RPMI7951 (cell line): ENCODE data around the gene PRUNE1. TPM values are rescaled to one million over a fixed set of nuclear protein-coding genes. Genes with fewer than 3 reads are reported as not detected.

ENCODE experiments used
- DNase-seq: peaks from one replicate; pipeline ENCODE4 v3.0.0-alpha.2; 2012; ENCODE audit warnings: low read depth
- total RNA-seq: library from RNA; depleted of rRNA; stranded (reverse); fragments of >200 nt; shearing (Covaris generic); gene quantifications from 2 replicates; pipeline ENCODE4 v1.2.3, GENCODE V29; 2014

The PRUNE1 gene
- total RNA-seq, 1 experiment from 2014 or later: 10.8 TPM

DNA sequence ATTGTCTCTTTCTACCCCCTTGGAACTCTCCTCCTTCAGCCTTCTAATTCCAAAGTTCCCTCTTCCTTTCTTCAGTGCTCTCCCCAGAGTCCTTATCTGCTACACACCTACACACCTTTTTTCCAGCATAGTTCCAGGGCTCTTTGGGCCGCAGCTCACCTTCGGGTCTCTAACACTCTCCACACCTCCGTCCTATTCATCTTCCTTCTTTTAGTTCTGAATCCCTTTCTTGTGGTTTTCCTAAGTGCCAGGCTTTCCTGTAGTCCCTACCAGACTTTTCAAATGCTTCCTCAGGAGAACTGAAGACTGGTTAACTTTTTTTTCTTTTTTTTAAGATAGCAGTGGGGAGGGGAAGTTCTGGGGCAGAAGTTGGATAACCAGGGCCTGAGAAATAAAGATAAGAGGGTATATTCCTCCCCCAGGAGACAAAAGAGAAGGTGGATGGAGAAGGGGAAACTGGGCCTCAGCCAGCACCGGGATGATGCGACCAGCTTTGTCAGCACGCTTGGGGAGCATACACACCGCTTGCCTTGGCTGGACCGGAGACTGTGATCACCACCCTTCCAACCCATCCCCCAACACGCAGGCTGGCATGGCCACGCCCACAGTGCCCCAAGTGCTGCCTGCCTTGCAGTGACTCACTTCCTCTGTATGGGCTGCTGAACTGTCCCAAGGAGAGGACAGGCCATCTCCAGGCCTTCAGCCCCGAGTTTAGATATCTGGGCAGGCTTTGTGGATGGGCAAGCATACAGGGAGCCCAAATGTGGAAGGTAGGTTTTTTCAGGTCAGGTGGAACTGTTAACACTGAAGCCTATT is 31.2 kb upstream of the PRUNE1 start:
- DNase-seq: peak; percentile 85

DNA sequence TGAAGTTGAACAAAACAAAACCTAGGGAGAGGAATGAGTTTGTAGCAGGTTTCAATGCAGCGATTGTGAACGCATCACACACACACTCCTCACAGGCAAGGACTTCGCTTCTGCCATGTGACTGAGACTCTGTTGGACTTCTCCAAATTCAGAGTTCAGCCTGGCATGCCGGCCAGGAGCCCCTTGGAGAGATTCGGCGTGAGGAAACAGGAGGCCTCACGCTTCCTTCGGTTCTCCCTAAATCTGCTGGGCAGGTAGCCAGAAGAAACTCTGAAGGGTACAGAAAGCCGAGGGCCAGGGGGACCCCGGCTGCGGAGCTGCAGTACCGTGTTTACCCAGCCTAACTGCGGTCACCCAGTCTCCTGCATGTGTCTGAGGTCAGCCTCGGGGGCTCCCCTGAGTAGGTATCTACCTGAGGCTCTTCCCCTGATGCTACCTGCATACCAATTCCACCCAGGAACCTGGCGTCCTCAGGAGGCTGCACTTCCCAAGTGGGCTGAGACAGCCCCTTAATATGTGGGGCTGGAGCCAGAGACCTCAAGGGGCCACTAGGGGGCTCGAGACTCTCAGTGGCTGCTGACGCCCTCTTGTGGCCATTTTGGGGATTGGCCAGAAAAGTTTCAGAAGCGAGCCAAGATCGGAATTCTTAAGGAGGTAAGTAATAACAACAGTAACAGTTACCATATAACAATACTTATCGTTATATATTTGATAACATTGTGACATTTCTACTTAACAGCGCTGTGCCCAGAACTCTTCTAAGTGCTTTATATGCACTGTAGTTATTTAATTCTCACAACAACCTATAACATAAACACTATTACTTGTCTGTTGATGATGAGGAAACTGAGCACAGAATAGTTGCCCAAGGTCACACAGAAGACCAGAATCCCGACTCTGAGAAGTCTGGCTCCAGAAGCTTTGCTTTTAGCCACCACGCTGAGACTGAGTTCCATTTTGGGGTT is 28.9 kb upstream of the PRUNE1 start:
- DNase-seq: peak; percentile 80

DNA sequence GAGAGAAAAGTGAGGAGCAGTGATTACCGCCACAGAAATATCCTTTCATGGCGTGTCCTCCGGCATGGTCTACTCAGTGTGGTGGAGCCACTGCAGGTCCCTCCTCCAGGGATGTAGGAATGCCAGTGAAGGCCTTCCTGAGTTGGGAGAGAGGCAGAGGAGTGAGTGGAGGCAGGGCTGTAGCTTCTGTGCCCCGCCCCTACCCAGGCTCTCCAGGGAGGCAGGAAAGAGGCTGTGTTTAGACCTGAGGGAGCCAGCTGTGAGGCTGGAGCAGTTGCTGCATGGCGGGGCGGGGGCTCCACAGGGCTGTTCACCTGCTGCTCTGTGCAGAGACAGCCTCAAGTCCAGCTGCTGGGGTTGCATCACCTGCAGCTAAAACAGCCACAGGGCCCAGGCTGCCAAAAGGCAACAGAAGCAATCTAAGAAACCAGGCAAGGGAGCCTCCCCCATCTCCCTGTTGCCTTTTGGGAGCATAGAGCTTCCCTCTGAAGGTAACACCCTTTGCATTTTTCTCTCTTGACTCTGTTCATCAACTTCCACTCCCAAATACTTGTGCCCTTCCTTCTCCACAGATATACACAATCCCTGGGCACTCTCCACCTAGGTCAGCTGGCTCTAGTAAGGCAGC is 27.0 kb upstream of the PRUNE1 start:
- DNase-seq: no peak

DNA sequence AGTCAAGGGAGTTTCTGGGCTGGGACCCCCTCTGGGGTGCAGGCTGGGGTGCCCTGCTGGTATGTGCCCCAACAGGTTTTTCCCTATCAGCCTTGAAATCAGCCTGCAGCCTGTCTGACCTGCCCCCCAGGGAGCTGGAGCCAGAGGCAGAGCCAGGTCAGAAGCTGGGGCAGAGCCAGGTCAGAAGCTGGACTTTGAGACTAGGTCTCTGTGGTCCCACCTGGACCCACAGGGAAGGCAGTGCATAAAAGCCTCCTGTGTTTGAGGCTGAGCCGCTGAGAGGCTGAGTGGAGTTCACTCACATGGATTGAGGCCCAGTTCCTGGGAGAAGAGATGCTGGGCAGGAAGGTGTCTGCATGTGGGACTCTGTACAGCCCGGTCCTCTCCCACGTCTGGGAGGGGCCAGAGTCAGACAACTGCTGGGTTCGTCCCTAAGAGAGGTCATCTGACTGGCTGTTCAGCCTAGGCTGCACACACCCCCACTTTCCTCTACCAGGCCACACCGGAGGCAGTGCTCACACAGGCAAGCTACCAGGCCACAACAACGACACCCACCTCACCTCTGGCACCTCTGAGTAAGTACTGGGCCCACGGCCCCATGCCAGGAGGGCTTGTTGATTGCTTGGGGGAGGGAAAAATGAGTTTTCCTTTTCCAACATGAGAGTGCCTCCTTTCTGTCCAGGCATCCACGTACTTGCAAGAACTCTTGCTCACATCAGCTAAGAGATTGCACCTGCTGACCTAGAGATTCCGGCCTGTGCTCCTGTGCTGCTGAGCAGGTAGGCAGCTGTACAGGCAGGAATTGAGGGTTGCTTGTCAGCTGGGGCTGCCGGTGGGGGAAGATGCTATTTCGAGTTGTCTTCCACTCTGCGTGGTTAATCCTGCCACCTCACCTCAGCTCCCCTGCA is 26.2 kb upstream of the PRUNE1 start, which contains the start of gene ANXA9:
TSS of gene ANXA9 (plus strand) at position 488 of the 908 bp plus-strand sequence. CDS start 814 bp downstream, outside the sequence.
- no peak for DNase-seq

DNA sequence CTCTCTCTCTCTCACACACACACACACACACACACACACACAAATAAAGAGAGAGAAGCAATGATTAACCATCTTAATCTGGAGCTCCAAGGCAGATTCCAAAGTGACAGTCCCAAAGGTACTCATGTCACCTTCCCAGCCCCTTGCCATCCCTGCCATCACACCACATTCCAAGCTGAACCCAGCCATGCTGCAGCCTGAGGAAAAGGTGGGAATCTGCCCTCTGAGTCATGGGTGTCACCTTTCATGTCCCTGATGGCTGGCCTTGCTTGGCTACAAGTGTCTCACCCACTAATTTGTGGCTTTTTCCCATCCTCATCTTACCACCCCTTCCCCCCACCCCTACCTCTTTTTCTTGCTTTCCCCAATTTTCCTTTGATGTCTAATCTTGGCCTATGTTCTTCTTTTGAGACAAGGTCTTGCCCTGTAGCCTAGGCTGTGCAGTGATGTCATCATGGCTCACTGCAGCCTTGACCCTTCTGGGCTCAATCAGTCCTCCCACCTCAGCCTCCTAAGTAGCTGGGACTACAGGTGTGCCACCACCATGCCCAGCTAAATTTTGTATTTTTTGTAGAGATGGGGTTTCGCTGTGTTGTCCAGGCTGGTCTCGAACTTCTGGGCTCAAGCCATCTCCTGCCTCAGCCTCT is 22.9 kb upstream of the PRUNE1 start:
- no peak for DNase-seq

DNA sequence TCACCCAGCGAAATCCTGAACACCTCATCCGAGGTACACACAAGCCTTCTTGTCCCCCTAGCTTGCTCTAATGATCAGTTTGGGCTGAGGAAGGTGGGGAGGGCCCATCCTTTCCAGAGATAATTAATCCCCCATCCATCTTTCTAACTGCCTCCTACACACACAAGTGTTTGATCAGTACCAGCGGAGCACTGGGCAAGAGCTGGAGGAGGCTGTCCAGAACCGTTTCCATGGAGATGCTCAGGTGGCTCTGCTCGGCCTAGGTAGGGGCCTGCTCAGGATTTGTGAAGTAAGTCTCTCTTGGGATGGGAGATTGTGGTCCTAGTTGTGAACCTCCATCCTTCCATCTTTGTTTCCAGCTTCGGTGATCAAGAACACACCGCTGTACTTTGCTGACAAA is 20.3 kb upstream of the PRUNE1 start:
- DNase-seq: no peak

DNA sequence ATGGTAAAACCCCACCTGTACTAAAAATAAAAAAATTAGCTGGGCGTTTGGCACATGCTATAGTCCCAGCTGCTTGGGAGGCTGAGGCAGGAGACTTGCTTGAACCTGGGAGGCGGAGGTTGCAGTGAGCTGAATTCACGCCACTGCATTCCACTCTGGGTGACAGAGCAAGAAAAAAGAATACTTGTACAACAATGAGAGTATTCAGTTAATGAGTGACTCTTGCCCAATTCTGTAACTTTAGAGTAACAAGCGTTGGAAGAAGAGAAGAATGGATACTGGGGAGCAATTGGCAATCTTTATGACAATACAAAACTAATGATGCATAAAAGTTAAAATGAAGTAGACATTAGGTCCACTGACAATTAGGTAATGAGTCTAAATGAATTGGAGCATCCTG is 15.6 kb upstream of the PRUNE1 start:
- no peak for DNase-seq

DNA sequence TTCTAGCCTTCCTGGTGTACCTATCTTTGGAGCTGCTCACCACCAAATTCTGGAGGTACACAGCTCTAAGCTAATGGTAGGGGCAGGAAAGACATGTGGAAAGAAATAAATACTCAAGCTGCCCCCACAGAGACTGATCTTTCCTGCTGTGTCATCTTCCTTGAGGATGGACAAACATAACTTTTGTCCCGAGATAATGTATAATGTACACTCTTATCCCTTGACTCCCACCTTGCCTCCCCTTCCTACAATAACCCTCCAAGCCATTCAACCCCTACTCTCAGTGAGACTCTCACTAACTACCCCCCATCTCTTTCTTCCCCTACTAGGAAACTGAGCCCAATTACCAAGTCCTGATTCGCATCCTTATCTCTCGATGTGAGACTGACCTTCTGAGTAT is 14.0 kb upstream of the PRUNE1 start:
- no peak for DNase-seq

DNA sequence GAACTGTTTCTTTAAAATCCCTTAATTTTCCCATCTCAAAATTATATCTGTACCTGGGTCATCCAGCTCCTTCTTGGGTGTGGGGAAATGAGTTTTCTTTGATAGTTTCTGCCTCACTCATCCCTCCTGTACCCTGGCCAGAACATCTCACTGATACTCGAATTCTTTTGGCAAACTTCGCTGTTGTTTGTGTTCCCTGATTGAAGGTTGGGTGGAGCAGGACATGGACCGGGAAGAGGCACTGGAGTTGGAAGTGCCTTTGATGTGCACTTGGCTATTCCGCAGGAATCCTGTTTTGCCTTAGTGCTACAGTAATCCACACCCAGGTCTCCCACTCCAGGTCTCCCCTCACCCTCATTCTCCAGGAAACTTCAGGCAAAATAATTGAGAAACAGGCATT is 12.8 kb upstream of the PRUNE1 start:
- DNase-seq: no peak

DNA sequence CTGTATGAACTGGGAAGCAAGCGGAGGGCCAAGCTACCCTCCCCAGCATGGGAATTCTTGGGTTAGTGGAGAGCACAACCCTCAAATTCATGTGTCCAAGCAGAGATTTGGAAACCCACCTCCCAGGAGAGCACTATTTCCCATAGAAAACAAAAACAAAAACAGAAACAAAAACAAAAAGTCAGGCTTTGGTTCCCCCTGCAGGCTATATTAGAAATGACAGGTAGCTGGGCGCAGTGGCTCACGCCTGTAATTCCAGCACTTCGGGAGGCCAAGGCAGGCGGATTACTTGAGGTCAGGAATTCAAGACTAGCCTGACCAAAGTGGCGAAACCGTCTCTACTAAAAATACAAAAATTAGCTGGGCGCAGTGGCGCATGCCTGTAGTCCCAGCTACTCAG is 12.4 kb upstream of the PRUNE1 start:
- peak; percentile 27 for DNase-seq

DNA sequence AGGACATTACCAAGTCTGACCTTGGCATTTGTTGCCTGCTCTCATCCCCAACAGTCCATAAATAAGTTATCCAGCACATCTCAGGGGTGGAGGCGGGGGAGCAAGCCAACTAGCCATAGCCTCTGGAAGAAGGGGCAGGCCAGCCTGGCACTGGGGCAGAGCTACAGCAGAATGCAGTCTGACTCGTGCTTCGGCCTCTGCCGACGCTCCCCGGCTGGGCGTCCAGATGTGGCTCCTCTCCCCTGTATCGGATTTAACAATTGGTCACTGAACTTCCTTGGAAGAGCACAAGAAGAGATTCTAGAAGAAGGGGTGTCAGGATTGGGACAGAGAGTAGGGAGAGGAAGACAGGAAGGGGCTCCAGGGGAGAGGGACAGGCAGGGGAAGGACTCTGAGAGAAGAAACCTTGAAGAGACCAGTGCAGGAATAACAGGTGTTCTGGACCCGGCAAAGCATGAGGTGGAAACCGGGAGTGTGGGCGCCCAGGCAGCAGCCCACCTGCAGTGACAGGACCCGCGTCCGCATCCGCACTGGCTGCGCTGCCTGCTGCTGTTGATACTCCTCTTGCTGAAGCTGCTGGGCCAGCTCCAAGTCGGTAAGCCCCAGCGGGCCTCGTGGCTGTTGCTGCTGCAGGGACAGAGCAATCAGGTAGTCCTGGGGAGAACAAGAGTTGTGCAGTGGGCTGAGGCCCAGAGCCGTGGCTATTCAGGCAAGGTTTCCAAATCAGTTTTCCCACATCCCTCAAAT is 10.9 kb upstream of the PRUNE1 start:
- DNase-seq: no peak

DNA sequence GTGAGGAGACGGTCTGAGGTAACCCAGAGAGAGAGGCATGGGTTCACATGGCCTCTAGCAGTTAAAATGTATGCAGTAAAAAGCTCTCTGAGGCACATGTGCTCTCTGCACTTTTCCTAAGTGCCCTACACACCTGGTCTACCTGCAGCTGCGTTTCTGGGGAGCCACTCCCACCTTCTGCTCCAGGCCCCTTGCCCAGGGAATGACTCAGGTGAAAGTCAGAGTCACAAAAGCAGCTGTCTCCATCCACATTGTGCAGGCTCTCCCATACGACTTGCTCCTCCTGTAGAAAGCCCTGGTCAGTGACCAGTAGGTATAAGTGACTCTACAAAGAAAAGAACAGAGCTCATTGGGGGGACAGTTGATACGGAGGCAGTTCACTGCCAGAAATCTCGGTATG is 10.3 kb upstream of the PRUNE1 start:
- DNase-seq: no peak

DNA sequence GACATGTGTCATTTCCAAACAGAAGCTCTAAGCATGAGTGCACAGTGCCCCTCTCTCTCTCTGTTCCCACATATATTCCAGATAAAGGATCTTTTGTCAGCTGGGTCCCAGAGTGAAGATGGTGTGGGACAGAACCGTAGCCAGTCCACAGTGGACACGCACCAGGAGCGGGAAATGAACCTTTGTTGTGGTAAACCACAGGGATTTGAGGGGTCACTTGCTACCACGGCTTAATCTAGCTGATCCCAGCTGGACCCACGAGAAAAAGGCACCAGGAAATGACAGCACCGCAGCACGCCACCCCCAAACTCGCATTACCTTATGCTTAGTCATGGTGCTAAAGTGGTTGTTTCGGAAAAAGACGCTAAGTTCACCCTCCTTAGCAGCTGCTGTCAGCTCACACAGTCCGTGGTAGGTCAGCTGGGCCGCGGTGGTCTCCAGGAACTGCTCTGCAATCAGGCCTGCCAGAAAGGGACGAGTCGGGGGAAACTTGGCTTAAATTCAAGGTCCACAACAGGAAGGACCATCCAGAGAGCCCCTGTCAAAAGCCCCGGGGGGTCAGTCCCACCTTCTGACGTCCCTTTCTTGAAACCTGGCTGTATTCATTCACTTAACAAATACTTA is 9.1 kb upstream of the PRUNE1 start:
- DNase-seq: peak; percentile 96

DNA sequence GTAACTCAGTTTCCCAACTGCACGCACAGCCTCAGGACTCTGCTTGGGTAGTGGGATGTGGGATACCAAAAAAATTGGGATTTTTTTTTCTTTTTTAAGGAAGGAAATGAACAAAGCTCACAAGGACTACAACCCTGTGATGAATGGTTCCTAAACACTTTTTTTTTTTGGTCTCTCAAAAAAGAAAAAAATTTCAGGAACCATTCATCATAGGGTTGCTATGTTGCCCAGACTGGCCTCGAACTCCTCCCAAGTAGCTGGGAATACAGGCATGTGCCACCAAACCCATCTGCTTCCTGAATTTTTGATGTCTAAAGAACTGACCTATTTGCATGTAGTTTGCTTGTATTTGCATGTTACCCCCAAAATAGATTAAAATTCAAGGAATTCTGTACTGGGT is 8.3 kb upstream of the PRUNE1 start:
- DNase-seq: no peak

DNA sequence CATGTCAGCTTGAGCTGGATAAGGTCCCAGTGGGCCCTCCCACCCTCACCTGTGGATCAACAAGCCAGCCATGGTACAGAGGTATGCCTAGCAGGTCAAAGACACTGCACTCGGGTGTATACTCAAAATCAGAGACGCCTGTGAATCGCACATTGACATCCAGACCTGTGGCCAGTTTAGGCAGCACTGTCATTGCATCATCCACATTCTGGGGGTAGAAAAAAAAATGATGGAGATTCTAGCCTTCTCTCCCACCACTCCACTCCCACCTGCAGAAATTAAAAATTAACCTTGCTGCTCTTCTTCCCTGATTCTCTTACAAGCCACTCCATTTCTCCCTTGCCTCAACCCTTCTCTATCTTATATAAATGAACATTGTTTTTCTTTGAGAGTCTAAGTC is 7.8 kb upstream of the PRUNE1 start:
- DNase-seq: no peak

DNA sequence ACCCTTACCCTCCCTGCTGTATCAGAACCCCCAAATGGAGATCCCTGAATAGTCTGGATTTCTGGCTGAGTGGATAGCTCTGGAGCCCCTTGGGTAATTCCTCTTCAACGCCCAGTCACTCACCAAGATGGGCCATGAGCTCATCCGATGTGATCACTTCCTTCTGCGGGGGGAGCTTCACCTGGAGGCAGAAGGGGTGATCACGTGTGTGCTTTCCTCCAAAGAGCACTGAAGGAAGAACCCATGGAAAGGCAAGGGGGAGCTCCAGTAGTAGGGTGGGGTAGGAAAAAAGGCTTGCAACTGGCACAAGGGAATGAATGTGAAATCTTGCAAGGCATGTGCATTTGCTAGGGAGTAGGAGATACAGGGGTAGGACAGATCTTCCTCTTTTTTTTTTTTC is 6.6 kb upstream of the PRUNE1 start:
- DNase-seq: no peak

DNA sequence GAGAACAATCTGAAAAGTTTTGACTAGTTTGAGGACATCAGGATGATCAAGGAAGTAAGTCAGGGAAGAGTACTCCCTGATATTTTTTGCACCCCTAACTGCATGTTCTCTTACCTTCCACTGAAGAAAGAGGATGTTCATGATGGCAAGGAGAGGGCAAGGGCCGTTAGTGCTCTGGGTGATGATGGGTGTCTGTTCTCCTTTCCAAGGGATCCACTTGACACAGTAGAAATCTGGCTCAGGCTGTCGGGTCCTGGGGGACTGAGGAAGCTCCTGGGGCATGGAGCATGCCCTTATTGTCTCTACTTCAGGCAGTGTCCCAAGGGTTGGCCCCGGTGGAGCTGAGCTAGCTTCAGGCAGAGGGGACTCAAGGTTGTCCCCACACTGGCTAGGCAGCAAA is 6.2 kb upstream of the PRUNE1 start:
- no peak for DNase-seq

DNA sequence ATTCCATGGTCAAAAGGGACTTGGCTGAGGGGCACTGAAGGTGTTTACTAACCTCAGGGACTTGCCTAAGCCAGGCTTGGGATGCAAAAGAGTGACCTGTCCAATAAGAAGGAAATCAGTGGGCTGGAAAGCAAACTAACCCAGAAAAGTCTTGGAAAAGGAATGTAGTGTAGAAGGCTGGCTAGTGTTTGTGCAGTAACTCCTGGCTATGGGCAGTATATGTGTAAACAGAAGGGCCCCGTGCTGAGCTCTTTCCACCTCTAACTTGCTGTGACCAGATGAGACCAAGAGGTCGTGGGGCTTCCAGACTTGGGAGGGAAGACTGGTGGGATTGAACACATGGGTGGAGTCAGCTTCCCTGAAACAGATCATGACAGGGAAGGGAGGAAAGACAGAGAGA is 5.6 kb upstream of the PRUNE1 start:
- no peak for DNase-seq

DNA sequence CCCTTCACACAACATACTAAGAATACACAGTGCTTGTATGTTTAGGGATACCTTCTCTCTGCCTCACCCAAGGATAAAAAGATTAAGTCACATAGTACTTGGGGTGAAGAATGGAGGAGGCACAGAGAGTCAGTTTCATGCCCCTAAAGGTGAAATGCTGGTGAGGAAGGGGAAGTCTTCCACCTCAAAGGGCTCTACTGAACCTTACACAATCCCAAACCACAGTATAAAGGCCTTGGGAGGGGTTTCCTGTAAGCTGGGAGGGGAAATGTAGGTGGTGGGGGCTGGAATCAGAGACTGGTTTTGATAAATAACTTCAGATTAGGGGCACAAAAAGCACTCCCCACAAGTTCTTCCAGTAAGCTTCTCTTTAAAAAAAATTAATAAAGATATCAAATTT is 5.1 kb upstream of the PRUNE1 start:
- no peak for DNase-seq
